ENCODE measurements around the gene ZNRF3.
"Not testable (repeated sequence)": the region's sequence is repeated elsewhere in the genome, so short reads cannot be mapped to it uniquely, and the experiment has no call there.

Gene ZNRF3

GRCh38 chr22:28884747-28885350 is 1.5 kb downstream of the ZNRF3 start:
- peak; percentile 29 for DNase-seq (ENCODE audit: low read depth)

DNA sequence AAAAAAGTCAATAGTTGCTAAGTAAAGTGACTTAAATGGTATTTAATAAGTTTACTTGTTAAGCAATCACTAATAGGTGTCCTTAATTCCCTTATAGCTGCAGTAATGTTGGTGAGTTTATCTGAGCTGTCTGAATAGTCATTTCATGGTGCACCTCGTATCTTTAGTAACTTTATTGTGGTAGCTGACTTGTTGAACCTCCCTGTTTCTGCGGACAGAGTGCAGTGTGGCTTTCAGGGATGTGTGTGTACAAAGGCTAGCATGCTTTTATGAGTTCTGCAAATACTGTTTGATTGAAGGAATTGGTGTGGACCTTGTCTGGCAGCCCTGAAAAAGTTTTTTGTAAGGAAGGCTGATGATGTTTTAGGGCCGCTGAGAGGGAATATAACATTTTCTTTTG is 2.6 kb downstream of the ZNRF3 start:
- no peak for DNase-seq (ENCODE audit: low read depth)

- DNase-seq (ENCODE audit: low read depth) = not testable (repeated sequence)
Observed at GRCh38 chr22:28886679-28887078, 3.3 kb downstream of the ZNRF3 start.

DNA sequence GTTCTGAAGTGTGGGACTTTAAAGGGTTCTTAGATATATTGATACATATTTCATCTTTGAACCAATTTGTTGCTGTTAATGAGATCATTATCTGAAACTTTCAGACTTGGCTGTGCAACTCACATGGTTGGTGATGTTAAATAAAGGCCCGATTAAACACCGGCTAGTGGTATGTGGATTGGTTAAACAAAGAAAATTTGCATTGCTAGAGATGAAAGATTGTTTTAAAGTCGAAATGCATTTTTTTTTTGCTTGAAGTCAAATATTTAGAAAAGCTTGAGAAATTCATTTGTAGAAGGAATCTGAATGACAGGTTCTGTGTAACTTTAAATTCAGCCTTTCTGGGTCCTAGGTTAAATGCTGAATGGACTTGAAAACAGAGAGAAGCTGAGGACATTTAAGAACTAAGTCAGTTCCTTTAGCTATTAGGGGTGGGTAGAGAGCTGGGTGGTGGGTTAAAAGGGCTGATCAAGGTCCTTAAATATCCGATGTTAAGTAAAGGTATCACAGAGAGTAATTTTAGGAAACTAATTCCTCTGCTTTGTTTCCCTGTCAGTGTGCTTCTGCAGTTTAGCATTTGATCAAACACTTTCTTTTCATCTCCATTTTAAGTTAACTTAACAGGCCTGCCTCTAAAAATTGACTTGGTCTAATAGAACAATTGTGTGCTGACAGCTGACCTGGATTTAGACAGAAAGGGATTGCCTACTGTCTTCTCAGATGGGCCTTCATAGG is 4.5 kb downstream of the ZNRF3 start:
- no peak for DNase-seq (ENCODE audit: low read depth)

DNA sequence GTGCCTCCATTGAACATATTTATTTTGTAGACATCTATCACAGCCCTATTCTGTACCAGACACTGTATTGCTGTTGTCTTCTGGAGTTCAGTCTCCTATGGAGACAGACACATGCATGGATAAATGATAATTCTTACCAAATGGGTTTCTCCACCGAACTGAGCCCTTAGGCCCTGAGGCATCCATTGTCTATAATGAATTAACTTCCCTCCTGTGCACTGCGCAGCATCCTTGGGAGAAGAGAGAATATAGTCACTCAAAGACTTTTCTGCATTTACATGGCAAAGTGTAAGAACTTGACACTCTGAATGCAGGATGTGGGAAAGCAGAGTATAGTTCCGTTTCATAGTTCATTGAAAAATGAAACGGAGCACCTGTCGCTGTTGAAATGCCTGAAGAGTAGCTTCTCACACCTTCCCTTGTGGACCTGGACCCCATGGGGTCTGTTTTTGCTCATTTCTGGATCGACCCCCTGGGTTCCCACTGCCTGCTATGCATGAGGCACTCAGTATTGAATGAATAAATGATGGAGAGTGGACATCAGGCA is 6.2 kb downstream of the ZNRF3 start:
- DNase-seq (ENCODE audit: low read depth) = no peak

DNA sequence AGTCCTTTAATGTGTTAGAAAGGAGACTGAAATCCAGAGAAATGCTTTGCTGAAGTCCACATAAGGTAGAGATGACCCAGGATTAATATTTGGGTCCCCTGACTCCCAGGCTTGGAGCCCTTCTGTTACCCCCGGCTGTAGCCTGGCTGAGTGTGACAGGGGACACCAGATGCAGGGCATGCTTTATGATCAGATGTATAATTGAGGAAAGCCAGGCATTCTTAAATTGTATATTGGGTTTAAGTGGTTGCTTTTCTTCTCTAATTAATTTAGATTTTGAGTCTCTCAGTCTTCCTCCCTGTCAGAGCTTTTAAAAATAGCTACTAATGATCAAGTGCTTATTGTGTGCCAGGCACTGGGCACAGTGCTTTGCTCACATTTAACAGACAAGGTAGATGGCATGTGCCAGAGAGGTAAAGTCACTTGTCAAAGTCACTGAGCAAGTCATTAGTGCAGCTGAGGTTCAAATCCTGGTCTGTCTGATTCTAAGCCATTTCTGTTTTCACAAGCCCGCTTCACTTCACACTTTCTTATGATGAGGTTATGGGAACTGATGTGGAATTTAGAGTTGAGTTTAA is 7.9 kb downstream of the ZNRF3 start:
- no peak for DNase-seq (ENCODE audit: low read depth)

DNA sequence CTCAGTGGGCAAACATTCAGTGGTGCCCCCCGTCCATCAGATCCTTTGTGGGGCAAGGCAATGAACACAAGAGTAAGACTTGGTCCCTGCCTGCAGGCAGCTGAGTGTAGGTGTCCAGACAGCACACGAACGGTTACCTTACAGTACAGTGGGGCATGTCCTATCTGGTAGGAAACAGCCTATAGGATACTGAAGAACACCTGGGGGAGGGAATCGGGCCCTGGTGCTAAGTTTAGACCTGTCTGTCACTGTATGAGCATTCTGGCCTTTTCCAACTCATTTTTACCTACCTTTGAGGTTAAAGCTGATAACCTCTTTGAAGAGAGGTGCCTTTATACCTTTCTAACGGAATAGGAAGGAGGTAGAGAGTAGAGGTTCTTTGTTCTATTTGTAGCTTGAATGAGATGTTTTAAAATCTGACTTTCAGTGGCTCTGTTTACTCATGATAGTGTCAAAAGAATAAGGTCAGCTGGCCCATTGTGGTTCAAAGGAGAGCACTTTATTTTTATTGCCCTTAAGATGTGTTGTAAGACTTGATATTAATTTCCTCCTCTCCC is 8.9 kb downstream of the ZNRF3 start:
- DNase-seq (ENCODE audit: low read depth) = no peak

- DNase-seq (ENCODE audit: low read depth) = no peak
Observed at GRCh38 chr22:28893810-28894209, 10.4 kb downstream of the ZNRF3 start.

DNA sequence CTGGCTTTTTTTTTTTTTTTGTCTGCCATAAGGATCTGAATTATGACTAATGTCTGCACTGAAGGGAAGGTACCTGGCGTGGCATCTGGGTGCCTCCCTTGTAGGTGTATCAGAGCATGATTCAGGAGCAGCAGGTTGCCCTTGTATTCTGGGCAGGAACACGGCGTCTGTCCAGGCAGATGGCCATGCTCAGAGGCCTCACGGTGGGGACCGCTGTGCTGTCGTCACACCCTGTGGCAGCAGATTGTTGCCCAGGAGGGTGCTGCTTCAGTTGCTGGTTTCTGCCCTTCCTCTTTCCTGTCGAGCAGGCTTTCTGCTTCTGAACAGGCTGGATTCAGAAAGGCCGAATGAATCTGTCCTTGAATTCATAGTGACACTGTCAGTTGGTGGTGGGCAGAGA is 11.0 kb downstream of the ZNRF3 start:
- DNase-seq (ENCODE audit: low read depth) = no peak

DNA sequence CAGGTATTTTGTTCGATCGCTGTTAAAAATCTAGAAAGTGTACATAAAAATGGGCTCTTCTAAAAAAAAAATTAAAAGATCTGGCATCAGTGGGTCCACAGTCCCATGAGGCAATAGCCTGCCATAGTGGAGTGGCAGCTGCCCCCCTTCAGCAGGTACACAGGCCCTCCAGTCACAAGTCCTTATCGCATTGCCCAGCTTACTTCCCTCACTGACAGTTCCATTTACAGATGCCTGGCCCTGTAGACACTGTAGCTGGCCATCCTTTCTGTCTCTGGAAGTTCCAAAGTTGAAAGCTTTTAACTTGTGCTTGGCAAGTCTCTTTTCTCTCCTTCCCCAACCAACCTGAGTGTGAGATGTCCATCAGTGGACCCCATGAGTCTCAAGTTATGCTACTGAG is 11.4 kb downstream of the ZNRF3 start:
- no peak for DNase-seq (ENCODE audit: low read depth)

DNA sequence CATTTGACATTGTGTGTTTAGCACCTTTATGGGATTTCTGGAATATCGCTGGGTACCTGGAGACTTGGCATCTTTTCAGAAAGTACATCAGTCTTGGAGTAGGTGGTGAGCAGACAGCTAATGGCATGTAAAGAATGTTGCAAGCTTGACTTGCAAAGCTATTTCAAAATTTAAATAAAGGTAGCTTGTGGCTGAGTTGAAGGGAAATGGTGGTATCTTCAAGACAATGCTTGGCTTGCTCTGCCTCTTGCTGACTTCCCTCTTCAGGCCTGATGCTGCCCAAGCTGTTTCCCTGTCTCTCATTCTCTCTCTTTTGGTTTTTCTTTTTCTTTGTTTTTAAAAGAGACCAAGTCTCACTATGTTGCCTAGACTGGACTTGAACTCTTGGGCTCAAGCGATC is 13.2 kb downstream of the ZNRF3 start:
- DNase-seq (ENCODE audit: low read depth) = no peak

DNA sequence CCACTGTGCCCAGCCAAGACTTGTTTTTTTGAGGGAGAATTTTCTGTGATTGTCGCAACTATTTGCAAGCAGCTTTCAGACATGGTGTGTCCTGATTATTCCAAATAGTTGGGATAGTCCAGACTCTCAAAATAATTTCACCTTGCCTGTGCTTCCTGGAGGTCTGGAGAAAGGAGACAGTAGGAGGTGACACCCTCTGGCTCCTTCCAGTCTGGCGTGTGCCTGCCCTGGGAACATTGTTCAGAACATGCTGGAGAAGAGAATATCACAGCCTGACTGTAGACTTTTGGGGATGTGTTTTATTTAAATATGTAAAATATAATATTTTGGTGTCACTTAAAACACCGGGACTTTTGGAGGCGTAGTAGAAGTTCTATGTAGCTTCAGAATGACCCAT is 14.9 kb downstream of the ZNRF3 start:
- no peak for DNase-seq (ENCODE audit: low read depth)

- DNase-seq (ENCODE audit: low read depth) = no peak
Observed at GRCh38 chr22:28899199-28899853, 16.0 kb downstream of the ZNRF3 start.

DNA sequence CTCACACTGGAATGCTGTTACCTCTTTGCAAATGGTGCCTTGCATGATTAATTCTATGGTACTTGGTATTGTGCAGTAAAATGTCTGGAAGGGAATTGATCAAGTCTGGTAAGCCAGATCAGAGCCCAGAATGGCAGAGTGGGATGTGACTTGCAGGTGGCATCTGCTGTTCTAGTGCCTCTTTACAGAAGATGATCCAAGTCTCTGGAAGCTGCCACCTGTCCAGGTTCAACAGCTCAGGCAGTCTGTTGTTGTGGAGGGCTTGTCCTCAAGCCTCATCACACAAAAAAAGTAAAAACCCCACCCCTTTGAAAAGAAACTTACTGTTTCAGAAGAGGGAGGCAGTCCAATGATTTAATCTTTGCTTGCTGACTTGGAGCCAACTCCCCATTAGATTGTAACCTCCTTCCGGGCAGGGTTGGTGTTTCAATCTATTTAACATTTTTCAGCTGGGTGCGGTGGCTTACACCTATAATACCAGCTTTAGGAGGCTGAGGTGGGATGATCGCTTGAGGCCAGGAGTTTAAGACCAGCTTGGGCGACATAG is 17.1 kb downstream of the ZNRF3 start:
- no peak for DNase-seq (ENCODE audit: low read depth)

DNA sequence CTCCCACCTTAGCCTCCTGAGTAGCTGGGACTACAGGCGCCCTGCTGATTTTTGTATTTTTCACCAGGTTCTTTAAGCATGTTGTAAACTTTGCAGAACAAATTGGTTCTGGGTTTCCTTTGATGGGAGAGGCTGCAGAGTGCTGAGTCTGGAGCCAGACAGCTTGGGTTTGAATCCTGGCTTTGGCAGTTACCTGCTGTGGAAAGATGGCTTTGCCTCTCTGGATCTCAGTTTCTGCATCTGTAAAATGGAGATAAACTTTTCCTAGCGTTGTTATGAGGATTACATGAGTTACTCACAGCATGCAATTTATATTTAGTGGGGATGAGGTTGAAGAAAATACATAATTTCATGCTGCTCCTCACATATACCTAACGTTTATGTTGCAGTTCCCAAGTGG is 19.1 kb downstream of the ZNRF3 start:
- no peak for DNase-seq (ENCODE audit: low read depth)

DNA sequence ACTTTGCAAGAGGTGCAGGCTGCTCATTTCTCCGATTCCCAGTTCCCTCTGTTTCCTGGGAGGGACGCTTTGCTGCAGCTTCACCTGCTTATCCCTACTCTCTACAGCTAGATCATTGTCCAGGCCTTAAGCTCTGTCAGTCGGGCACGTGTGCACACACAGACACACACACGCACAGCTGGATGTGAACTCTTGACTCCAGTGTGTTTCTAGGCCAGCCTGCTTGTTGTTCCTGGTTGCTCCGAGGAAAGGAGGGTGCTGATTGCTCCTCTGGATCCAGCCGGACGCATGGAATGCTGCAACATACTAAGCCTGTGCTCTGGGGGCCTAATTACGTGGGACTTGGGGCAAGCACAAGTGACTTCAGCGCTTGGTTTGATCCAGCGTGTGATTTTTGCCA is 19.7 kb downstream of the ZNRF3 start:
- no peak for DNase-seq (ENCODE audit: low read depth)

- DNase-seq (ENCODE audit: low read depth) = no peak
Observed at GRCh38 chr22:28903729-28904128, 20.4 kb downstream of the ZNRF3 start.

DNA sequence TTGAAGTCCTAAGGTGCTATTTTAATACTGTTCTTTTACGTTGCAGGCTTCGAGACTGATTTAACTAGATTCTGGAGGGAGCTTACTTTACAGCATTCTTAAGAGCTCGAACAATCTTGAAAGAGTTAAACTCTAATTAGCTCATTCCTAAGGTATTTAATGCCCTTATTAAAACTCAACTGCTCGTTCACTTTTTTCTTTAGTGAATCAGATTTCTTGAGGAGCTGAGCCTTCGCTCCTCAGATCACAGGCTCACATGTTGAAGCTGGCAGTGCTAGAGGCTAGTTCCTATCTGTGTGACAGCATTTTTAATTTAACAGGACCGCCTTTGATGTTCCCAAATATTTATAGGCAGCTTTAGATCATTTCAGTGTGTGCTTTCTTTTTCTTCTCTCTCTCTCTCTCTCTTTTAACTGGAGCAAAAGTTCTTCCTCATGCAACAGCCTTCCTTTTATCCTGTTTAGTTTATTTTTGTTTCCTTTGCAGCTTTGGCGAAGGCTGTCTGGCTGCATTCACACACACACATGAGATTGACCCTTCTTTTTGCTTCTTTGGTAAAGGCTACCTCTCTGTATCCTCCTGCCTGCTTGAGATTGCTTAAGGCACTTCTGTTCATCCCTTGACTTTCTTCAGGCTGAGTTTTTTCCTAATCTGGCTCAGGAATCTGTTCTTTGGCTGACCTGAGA is 21.0 kb downstream of the ZNRF3 start:
- DNase-seq (ENCODE audit: low read depth) = peak; percentile 18

- DNase-seq (ENCODE audit: low read depth) = no peak
Observed at GRCh38 chr22:28905256-28905832, 22.0 kb downstream of the ZNRF3 start.

- DNase-seq (ENCODE audit: low read depth) = no peak
Observed at GRCh38 chr22:28906312-28906711, 22.9 kb downstream of the ZNRF3 start.

DNA sequence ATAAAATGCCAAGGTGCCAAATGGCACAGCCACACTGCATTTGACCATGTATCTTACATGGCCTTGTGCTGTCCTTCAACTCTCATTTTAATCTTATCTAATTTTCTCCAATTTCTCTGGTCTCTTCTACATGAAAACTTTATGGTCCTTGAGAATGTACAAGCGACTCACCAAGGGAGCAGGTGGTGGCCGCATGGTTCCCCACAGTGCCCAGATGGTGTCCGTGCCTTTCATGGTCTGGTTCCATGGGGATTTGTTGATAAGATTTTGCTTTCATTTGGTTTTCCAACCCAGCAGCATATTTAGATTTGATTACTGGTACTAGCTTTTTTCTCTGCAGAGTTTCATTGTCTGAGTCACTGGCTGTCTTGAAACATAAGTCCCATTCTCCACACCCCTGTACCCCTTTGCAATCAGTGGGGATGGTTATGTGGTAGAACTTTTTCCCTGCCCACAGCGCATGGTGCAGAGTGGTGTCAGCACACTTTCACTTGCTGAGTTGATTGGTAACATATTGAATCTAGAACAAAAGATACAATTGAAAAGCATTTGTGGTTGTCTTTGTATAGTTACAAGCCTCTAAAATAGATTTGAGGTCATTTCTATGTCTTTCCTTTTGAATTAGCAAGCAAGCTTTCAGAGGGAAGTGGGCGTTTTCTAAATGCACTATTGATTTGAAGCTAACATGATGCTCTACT is 24.1 kb downstream of the ZNRF3 start:
- DNase-seq (ENCODE audit: low read depth) = no peak
